H1 (cell line): ENCODE data around the gene BAIAP2. TPM values are rescaled to one million over a fixed set of nuclear protein-coding genes. Genes with fewer than 3 reads are reported as not detected.

ENCODE experiments used
- EP300 ChIP-seq, 2 experiments: IDR thresholded peaks; 1 replicate in 1 of 2; 2 replicates in 1 of 2; pipeline ENCODE4 v1.6.1; 2011 to 2012; ENCODE audit warnings: low read depth in 2 of 2, low read length in 2 of 2, mild to moderate bottlenecking in 2 of 2, borderline replicate concordance in 1 of 2, inconsistent platforms in 1 of 2, moderate library complexity in 1 of 2
- JUND ChIP-seq: IDR thresholded peaks from 2 replicates; pipeline ENCODE4 v1.6.1; 2011; ENCODE audit warnings: mild to moderate bottlenecking, improper control_type of control experiment, low read length
- PHF8 ChIP-seq: fragments of 200-600 bp; sonication (generic); conservative IDR thresholded peaks from 2 replicates; pipeline ENCODE4 v1.7.1; 2012; ENCODE audit warnings: low read depth, mild to moderate bottlenecking, inconsistent platforms, low read length, moderate library complexity
- SP1 ChIP-seq: IDR thresholded peaks from 2 replicates; pipeline ENCODE4 v1.6.1; 2011; ENCODE audit warnings: low read depth, low read length
- polyA plus RNA-seq, 7 experiments: library from polyadenylated mRNA; depleted of rRNA in 3 of 7; stranded (reverse) in 5 of 7; unstranded in 2 of 7; fragments of >200 nt in 5 of 7; fragments of 200-250 nt in 2 of 7; gene quantifications; 1 replicate in 5 of 7; 2 replicates in 1 of 7; 4 replicates in 1 of 7; pipeline versions ENCODE4 v1.2.1 to v1.2.3, GENCODE V29; 2011 to 2013; ENCODE audit warnings: missing spikeins in 2 of 7, mixed read lengths in 2 of 7
- total RNA-seq: library from RNA; stranded (reverse); fragmentation: NEBNext Ultra II Directional; extraction: Animal tissue kit (Norgen Biotek cat#: 25700); gene quantifications from 2 replicates; pipeline ENCODE4 v1.2.1, GENCODE V29; 2021

Gene BAIAP2
- total and polyA plus RNA-seq, 2 of the 8 experiments (the other 6 are each of a cell fraction or from before 2014, with no cell fraction given) = 10.0 to 22.8 TPM

- TF ChIP-seq PHF8 (no peak), SP1 (no peak), EP300 (IDR thresholded peaks at IDR 0.05; ENCODE audit: borderline replicate concordance in 1 of 2, low read depth in 2 of 2, low read length in 2 of 2) (no peak), JUND (no peak)
- TF ChIP-seq, all 59 proteins: peak for 0
Measured at GRCh38 chr17:81157848-81158687, 123.1 kb downstream of the BAIAP2 start (continued).
